Uterus (tissue), 4 donors: ENCODE data around the gene SV2C. TPM values are rescaled to one million over a fixed set of nuclear protein-coding genes. Genes with fewer than 3 reads are reported as not detected.

Experiments used
- DNase-seq, 2 donors: peaks; one replicate each; pipeline ENCODE4 v3.0.0-alpha.2; 2019 to 2020
- H3K27ac ChIP-seq, 2 donors: fragments of 200-600 bp; sonication (generic); 1 replicate in 1 of 2; 2 replicates in 1 of 2; pipeline ENCODE4 v1.5.1; 2016 to 2018
- H3K27me3 ChIP-seq, 2 donors: fragments of 200-600 bp; sonication (generic); one replicate each; pipeline ENCODE4 v1.5.1; 2018 to 2019; ENCODE audit warnings: control low read depth in 1 of 2
- H3K36me3 ChIP-seq, 2 donors: fragments of 200-600 bp; sonication (generic); one replicate each; pipeline ENCODE4 v1.5.1; 2019; ENCODE audit warnings: control low read depth in 1 of 2
- H3K4me1 ChIP-seq, 2 donors: fragments of 200-600 bp; sonication (generic); one replicate each; pipeline ENCODE4 v1.5.1; 2018 to 2019; ENCODE audit warnings: control low read depth in 1 of 2
- H3K4me3 ChIP-seq, 2 donors: fragments of 200-600 bp; sonication (generic); 1 replicate in 1 of 2; 2 replicates in 1 of 2; pipeline ENCODE4 v1.5.1; 2018 to 2019; ENCODE audit warnings: mild to moderate bottlenecking in 1 of 2
- H3K9me3 ChIP-seq, 2 donors: fragments of 200-600 bp; sonication (generic); one replicate each; pipeline ENCODE4 v1.5.1; 2019; ENCODE audit warnings: control low read depth in 1 of 2
- POLR2A ChIP-seq, 2 donors: fragments of 450-650 bp; IDR thresholded peaks; one replicate each; pipeline ENCODE4 v1.6.1; 2016; ENCODE audit warnings: antibody characterized with exemption in 2 of 2, mild to moderate bottlenecking in 1 of 2, moderate library complexity in 1 of 2
- intact Hi-C: fragments of 100-400 bp; cut with DNase I; formaldehyde crosslinking; loops from one replicate; pipeline ENCODE4 v1.15.1; 2023; ENCODE audit warnings: low total_unique reads
- total RNA-seq, 4 donors: library from RNA; depleted of rRNA in 3 of 4; stranded (reverse); fragments of >200 nt in 3 of 4; gene quantifications; one replicate each; pipeline versions ENCODE4 v1.1.0 to v1.2.4, GENCODE V29; 2014 to 2023
- TF ChIP-seq, protein P1 (sequence below), 4 experiments: fragments of 200-600 bp in 2 of 4; fragments of 450-650 bp in 2 of 4; sonication (generic) in 2 of 4; IDR thresholded peaks; one replicate each; pipeline ENCODE4 v1.5.1; 2016 to 2019; ENCODE audit warnings: antibody characterized with exemption in 4 of 4, mild to moderate bottlenecking in 2 of 4, moderate library complexity in 1 of 4
- donor health status: DM: yes; HTN: yes; CAD: no.

Gene SV2C
- total RNA-seq, 4 donors from 2014 or later = 0.21 to 3.7 TPM; not detected in 2

DNA sequence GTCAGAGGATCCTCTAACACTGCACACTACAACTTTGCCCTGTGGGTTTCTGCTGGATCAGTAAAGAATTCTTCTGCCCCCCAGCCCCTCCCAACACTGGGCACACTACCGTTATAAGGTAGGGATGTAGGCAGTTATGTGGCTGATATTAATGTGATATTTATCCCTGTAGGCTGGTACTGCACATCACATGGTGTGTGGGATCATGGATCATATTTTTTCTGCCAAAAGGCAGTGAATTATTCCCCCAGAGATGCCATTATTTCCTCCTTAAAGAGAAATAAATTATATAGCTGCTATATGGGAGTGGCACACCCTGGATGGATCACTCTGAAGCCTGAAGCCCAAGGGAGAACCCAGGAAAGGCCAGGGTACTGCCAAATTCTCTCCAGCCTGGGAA lies 69.5 kb downstream of the SV2C start:
- no peaks in the 10 kb centered on the region for H3K9me3 ChIP-seq
- no peaks in the 10 kb centered on the region for H3K27me3 ChIP-seq
- H3K27ac ChIP-seq = no peak overlapping the region
- TF ChIP-seq, protein P1, sequence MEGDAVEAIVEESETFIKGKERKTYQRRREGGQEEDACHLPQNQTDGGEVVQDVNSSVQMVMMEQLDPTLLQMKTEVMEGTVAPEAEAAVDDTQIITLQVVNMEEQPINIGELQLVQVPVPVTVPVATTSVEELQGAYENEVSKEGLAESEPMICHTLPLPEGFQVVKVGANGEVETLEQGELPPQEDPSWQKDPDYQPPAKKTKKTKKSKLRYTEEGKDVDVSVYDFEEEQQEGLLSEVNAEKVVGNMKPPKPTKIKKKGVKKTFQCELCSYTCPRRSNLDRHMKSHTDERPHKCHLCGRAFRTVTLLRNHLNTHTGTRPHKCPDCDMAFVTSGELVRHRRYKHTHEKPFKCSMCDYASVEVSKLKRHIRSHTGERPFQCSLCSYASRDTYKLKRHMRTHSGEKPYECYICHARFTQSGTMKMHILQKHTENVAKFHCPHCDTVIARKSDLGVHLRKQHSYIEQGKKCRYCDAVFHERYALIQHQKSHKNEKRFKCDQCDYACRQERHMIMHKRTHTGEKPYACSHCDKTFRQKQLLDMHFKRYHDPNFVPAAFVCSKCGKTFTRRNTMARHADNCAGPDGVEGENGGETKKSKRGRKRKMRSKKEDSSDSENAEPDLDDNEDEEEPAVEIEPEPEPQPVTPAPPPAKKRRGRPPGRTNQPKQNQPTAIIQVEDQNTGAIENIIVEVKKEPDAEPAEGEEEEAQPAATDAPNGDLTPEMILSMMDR (IDR thresholded peaks at IDR 0.05) = no peak
- TF ChIP-seq POLR2A (IDR thresholded peaks at IDR 0.05) = no peak
- no peaks in the 10 kb centered on the region for H3K36me3 ChIP-seq
- no peak for DNase-seq
- H3K4me3 ChIP-seq = no peak overlapping the region
- intact Hi-C loops = no loop called here
- peaks cover 0 to 5% of the 10 kb centered on the region in 2 donors for H3K4me1 ChIP-seq

DNA sequence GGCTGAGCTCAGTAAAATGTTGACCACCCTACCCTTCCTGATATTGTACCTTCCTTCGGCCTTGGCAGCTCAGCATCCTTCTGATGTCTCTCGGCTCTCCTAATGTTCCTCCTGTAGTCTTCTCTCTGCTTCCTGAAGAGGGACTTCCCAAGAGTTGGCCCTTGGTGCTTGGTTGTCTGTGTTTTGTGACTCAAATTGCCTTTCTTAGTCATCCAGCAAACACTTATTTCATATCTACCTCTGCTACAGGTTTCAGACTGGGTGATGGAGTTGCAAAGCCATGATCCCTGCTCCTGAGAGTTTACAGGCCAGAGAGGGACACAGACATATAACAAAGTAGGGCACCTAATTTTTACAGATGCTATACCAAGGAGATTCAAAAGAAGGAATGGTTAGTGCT lies 70.1 kb downstream of the SV2C start:
- DNase-seq = no peak
- Histone ChIP-seq H3K9me3 (no peaks in the 10 kb centered on the region), H3K4me3 (no peak overlapping the region), H3K36me3 (no peaks in the 10 kb centered on the region), H3K27me3 (no peaks in the 10 kb centered on the region), H3K4me1 (peaks cover 0 to 1% of the 10 kb centered on the region in 2 donors), H3K27ac (no peak overlapping the region)
- TF ChIP-seq, protein P1 (IDR thresholded peaks at IDR 0.05) = no peak
- no peak for TF ChIP-seq POLR2A (IDR thresholded peaks at IDR 0.05)
- intact Hi-C loops = no loop called here

DNA sequence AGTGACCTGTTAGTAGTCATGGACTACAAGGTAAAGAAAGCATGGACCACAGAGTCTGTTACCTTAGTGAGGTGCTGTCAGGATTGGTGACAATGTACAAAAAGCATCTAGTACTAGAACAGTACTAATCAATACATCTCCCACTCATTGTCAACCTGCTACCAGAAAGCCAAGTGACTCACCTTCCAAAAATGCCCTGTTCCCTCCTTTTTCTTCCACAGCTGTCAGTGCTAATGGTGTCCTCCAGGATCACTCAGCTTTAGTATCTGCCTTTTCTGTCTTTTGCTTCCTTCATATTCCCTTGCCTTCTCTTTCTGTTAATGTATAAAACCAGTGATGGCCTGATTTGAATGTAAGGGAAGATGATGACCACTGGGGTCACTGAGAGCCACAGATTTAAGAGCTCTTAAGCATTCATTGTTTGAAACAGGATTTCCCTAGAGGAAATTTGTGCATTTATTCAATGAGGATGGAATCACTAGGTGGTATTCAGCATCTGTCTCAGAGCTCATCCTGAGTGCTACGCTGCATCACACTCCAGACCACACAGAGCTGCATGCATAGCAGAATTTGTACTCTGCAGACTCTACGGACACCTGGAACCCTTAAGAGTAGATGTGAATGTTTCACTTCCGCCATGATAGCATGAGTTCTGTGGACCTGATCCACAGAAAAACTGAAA lies 71.0 kb downstream of the SV2C start:
- intact Hi-C loops = no loop called here
- no peak for DNase-seq

DNA sequence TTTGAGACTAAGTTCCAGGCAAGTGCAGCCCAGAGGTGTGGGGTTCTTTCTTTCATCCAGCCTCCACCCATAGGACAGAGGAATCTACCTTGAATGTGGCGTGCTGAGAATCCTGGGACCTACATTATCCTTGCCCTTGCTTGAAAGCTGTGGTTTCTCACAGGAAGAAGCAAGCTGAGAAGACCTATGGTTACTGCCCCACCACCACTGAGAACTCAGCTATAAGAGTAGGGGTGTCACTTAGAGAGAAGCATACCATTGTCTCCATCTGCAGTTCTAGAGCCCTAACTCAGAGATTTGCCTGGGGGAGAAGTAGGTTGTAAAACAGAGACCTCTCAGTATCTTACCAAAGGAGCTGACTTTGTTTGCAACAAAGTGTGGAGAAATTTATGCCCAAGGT lies 72.4 kb downstream of the SV2C start:
- Histone ChIP-seq H3K4me1 (no peaks in the 10 kb centered on the region), H3K36me3 (no peaks in the 10 kb centered on the region), H3K27ac (no peak overlapping the region), H3K9me3 (no peaks in the 10 kb centered on the region), H3K4me3 (no peak overlapping the region), H3K27me3 (no peaks in the 10 kb centered on the region)
- DNase-seq = no peak
- no peak for TF ChIP-seq POLR2A (IDR thresholded peaks at IDR 0.05)
- TF ChIP-seq, protein P1 (IDR thresholded peaks at IDR 0.05) = no peak
- intact Hi-C loops = no loop called here

More for the DNA sequence above, 71.0 kb downstream of the SV2C start:
- no peaks in the 10 kb centered on the region for H3K4me1 ChIP-seq
- H3K36me3 ChIP-seq = no peaks in the 10 kb centered on the region
- H3K27ac ChIP-seq = no peak overlapping the region
- no peaks in the 10 kb centered on the region for H3K27me3 ChIP-seq
- H3K4me3 ChIP-seq = no peak overlapping the region
- H3K9me3 ChIP-seq = no peaks in the 10 kb centered on the region
- TF ChIP-seq, protein P1 (IDR thresholded peaks at IDR 0.05) = no peak
- TF ChIP-seq POLR2A (IDR thresholded peaks at IDR 0.05) = no peak

DNA sequence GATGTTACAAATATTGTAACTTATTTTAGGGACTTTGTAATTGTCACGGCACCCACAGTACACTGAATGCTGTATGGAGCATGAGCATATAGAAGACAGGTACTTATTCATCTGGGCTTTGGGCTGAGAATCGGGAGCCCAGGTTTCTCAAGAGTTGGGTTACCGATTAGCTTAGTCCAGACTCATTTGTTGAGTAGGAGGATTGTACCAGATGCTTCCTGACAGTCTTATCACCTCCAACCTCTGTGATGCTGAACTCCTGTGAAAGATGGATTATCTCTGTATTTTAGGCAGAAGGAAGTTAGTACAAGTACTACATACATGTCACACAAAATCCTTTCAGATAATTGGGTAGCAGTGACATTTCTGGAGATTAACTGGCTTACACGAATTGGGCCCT lies 79.2 kb downstream of the SV2C start:
- TF ChIP-seq, protein P1 (IDR thresholded peaks at IDR 0.05) = no peak
- TF ChIP-seq POLR2A (IDR thresholded peaks at IDR 0.05) = no peak
- intact Hi-C loops = no loop called here
- Histone ChIP-seq H3K4me1 (no peaks in the 10 kb centered on the region), H3K4me3 (no peak overlapping the region), H3K27ac (no peak overlapping the region), H3K9me3 (no peaks in the 10 kb centered on the region), H3K36me3 (no peaks in the 10 kb centered on the region), H3K27me3 (no peaks in the 10 kb centered on the region)
- DNase-seq = no peak
